GM18867 (cell line): ENCODE measurements around the gene DLG5.
A peak's percentile ranks its signal among the peaks of the same experiment; 100 is the strongest.

Experiments
- ATAC-seq: cut with Tn5 transposase; IDR thresholded peaks from one replicate; pipeline ENCODE4 v1.9.1; 2021; ENCODE audit warnings: mild to moderate bottlenecking, moderate library complexity; ENCODE audit not compliant: unreplicated experiment

Gene DLG5

DNA sequence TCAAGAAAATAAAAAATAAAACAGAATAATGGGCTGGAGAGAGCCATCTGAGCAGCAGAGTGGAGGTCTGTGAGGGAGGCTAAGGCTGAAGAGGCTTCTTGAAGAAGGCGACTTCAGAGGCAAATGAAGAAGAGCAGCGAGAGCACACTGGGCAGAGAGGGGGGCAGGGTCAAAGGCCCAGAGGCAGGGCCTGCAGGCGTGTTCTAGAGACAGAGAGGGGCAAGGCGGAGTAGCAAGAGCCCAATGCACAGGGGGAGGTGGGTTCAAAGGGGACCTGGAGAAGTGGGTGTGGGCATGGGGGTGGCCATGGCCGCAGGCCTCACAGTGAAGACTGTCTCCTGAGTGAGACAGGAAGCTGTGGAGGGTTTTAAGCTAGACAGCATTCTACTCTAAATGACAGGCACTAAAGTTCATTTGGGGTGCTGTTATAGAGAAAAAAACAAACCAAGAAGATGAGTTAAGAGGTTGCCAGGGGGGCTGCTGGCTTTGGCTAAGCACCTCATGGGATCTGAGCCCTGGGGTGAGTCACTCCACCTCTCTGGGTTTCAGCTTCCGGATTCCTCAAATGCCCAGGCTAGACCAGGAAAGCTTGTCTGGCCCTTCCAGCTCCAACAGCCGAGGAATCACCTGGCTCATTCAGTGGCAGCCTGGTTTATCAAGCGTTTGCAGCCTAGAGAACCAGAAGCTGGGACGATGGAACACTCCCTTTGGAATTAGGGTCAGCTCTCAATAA is 81.7 kb downstream of the DLG5 start:
- ATAC-seq, result no peak

DNA sequence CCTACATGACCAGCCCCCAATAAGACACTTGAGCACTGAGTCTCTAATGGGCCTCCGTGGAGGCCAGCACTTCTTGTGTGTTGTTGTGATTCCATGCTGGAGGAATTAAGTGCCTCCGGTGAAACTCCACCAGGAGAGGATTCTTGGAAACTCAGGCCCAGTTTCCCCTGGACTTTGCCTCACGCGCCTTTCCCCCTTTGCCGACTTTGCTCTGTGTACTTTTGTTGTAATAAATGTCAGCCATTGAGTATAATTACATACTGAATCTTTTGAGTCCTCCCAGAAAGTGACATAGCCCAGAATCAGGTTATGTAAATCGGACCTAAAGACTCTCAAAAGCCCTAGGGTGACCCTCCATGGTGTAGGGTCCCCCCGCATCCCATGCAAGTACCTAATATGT is 82.4 kb downstream of the DLG5 start:
- ATAC-seq, result no peak

GRCh38 chr10:77843264-77843663 is 83.3 kb downstream of the DLG5 start:
- ATAC-seq, result no peak

- no peak for ATAC-seq
Observed at GRCh38 chr10:77842652-77843212, 83.8 kb downstream of the DLG5 start.

GRCh38 chr10:77841711-77842375 is 84.7 kb downstream of the DLG5 start:
- ATAC-seq, result no peak

GRCh38 chr10:77840636-77841035 is 85.9 kb downstream of the DLG5 start:
- ATAC-seq, result no peak

GRCh38 chr10:77837925-77838595 is 88.5 kb downstream of the DLG5 start:
- ATAC-seq, result no peak

DNA sequence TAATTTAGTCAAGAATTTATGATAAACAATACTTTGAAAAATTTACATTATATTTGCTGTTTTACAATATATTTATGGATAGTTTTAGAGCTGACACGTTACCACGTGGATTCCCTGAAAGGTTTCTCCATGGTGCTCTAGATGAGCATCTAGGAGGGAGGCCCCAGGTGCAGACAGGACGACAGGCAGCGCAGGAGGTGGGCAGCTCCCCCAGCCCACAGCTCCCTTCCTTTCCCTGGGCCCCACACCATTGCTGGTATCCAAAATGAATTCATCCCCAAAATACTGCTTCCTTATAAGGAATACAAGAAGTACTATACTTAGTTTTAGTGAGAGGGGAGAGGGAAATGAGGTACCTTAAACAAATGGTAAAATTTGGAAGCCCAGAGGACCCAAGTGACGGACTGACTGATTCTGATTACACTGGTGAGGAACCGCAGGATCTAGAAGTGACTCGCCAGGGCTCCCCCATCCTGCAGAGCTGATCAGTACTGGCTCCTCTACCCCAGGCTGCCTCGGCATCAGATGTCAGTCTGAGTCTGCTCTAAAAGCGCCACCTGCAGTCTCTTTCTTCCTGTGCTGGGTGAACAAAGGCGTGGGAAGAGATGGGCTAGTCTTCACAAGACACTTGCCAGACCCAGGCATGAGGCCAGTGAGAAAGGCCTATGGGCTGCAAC is 89.2 kb downstream of the DLG5 start:
- ATAC-seq, result peak; percentile 89

- ATAC-seq, result peak; percentile 84
Observed at GRCh38 chr10:77836299-77836820, 90.2 kb downstream of the DLG5 start.

GRCh38 chr10:77835669-77836086 is 90.9 kb downstream of the DLG5 start:
- ATAC-seq, result no peak

- no peak for ATAC-seq
Observed at GRCh38 chr10:77834943-77835668, 91.4 kb downstream of the DLG5 start.

GRCh38 chr10:77834540-77834939 is 92.0 kb downstream of the DLG5 start:
- ATAC-seq, result no peak

GRCh38 chr10:77833792-77834191 is 92.8 kb downstream of the DLG5 start:
- ATAC-seq, result no peak

GRCh38 chr10:77833225-77833624 is 93.3 kb downstream of the DLG5 start:
- ATAC-seq, result no peak

DNA sequence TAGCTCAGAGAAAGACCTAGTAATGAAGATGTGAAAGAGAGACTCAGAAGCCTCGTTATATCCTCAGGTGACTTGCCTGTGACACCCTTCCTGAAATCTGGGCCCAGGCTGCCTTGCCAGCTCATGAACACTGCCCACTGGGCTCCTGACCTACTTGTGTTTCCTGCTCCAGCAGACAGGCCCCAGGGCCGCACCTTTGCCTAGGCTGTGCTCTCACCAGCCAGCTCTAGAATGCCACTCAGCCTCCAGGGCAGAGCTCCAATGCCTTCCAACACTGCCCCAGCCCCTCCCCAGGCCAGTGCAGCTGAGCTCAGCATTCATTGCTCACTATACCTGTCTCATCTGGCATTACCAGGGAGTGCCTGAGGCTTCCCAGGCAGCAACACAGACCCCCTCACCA is 94.3 kb downstream of the DLG5 start:
- no peak for ATAC-seq

- ATAC-seq, result no peak
Observed at GRCh38 chr10:77829356-77829755, 97.2 kb downstream of the DLG5 start.

GRCh38 chr10:77828377-77828776 is 98.2 kb downstream of the DLG5 start:
- no peak for ATAC-seq

DNA sequence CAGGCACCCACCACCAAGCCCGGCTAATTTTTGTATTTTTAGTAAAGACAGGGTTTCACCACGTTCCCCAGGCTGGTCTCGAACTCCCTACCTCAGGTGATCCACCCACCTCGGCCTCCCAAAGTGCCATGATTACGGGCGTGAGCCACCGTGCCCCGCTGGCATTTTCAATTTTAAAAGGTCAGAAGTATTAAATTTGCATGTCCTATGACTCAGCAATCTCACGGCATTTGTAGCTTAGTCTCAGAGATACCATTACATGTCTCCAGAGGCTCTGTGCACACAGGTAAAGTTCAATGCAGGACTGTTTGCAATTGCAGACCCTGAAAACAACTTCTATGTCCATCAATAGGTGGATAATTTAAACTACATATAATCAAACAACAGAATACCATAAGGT is 99.2 kb downstream of the DLG5 start:
- no peak for ATAC-seq

GRCh38 chr10:77825965-77826364 is 100.6 kb downstream of the DLG5 start:
- ATAC-seq, result no peak

DNA sequence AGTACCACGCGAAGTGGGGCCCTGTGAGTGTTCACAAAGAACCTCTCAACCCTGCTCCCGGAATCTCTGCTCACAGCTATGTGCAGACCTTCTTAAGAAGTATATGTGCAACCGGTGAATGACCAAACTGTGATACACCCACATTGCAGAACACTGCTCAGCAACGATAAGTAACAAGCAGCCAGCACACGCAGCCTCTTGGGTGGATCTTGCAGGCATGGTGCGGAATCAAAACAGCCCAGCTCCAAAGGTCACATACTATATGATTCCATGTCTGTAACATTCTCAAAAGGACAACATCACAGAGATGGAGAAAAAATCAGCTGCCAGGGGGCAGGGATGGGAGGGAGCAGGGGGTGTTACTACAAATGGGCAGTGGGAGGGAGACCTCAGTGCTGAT is 101.6 kb downstream of the DLG5 start:
- no peak for ATAC-seq
